ENCODE measurements around the gene SLC35B4.

DNA sequence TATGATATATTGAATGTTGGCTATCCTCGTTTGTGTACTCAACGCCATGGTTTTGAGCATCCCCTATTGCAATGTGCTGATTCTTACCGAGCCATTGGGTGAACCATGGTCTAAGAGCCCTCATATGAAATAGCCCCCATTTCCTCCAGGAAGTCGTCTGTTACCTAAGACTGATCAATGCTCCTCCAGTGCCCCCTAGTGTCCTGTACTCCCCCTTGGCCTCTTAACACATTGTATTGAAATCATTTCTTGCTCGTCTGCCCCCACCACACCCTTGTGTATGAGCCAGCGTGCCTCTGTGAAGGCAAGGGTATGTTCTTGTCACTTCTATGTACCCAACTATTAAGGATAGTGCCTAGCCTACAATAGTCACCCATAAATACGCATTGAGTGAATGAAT, 11.2 kb upstream of the SLC35B4 start:
- no peak for TF ChIP-seq EZH2 (IDR thresholded peaks at IDR 0.05; ENCODE audit: borderline replicate concordance, low read depth, low read length, poor library complexity, severe bottlenecking)
- TF ChIP-seq, protein P1, sequence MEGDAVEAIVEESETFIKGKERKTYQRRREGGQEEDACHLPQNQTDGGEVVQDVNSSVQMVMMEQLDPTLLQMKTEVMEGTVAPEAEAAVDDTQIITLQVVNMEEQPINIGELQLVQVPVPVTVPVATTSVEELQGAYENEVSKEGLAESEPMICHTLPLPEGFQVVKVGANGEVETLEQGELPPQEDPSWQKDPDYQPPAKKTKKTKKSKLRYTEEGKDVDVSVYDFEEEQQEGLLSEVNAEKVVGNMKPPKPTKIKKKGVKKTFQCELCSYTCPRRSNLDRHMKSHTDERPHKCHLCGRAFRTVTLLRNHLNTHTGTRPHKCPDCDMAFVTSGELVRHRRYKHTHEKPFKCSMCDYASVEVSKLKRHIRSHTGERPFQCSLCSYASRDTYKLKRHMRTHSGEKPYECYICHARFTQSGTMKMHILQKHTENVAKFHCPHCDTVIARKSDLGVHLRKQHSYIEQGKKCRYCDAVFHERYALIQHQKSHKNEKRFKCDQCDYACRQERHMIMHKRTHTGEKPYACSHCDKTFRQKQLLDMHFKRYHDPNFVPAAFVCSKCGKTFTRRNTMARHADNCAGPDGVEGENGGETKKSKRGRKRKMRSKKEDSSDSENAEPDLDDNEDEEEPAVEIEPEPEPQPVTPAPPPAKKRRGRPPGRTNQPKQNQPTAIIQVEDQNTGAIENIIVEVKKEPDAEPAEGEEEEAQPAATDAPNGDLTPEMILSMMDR (conservative IDR thresholded peaks at IDR 0.05; ENCODE audit: low read depth, low read length) = peak; percentile 64

Data from A673 (cell line).